OCI-LY7 (cell line): ENCODE measurements around the gene KANK2.

Source experiments
- EZH2phosphoT487 ChIP-seq: fragments of 200-600 bp; sonication (generic); IDR thresholded peaks from 2 replicates; pipeline ENCODE4 v1.6.1; 2018; ENCODE audit warnings: low read depth, borderline replicate concordance, mild to moderate bottlenecking, mixed run types, antibody characterized with exemption, low read length, moderate library complexity, mixed read lengths
- TF ChIP-seq, protein P1 (sequence below): fragments of 200-600 bp; sonication (generic); conservative IDR thresholded peaks from 2 replicates; pipeline ENCODE4 v1.5.1; 2014; ENCODE audit warnings: mild to moderate bottlenecking, antibody characterized with exemption, low read length, moderate library complexity, mixed read lengths

DNA sequence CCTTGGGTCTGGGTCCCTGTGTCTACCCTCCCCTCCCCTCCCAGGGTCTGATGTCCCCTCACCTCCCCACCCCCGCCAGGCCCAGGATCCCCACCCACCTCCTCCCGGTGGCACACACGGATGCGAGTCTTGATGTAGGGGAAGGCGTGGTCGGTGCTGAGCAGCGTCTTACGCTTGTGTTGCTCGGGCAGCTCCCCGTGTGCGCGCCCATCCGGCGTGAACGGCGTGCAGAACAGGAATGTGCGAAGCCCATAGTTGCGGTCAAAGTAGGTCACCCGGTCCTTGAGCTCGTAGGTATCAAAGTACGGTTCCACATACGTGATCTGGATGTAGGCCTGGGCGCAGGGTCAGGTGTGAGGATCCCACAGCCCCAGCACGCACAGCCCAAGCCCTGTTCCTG is 4.4 kb upstream of the KANK2 start:
- TF ChIP-seq, protein P1, sequence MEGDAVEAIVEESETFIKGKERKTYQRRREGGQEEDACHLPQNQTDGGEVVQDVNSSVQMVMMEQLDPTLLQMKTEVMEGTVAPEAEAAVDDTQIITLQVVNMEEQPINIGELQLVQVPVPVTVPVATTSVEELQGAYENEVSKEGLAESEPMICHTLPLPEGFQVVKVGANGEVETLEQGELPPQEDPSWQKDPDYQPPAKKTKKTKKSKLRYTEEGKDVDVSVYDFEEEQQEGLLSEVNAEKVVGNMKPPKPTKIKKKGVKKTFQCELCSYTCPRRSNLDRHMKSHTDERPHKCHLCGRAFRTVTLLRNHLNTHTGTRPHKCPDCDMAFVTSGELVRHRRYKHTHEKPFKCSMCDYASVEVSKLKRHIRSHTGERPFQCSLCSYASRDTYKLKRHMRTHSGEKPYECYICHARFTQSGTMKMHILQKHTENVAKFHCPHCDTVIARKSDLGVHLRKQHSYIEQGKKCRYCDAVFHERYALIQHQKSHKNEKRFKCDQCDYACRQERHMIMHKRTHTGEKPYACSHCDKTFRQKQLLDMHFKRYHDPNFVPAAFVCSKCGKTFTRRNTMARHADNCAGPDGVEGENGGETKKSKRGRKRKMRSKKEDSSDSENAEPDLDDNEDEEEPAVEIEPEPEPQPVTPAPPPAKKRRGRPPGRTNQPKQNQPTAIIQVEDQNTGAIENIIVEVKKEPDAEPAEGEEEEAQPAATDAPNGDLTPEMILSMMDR: no peak
- no peak for TF ChIP-seq EZH2phosphoT487
